Measurements from ENCODE around the gene DOP1B.

Gene DOP1B

GRCh38 chr21:36148886-36149285 lies 7.7 kb upstream of the DOP1B start:
- no peak for TF ChIP-seq CTCF (IDR thresholded peaks at IDR 0.05; ENCODE audit: extremely low read depth, insufficient read depth, missing control alignments)
- in situ Hi-C loops (cut with MboI; ENCODE audit: low pct_unique_long_range_greater_than_20kb, low sequenced_read_pairs, unreplicated experiment) = loop anchor here (25.0 kb wide), 1 partner anchor 538 kb away; the partner anchor contains the start of gene SIM2
- DNase-seq (ENCODE audit: low spot score) = no peak

GRCh38 chr21:36149788-36150711 lies 6.6 kb upstream of the DOP1B start:
- in situ Hi-C loops (cut with MboI; ENCODE audit: low pct_unique_long_range_greater_than_20kb, low sequenced_read_pairs, unreplicated experiment) = loop anchor here (5.0 to 25.0 kb wide), 2 partner anchors 187 to 537 kb away; partner anchors contain the start of gene SIM2
- DNase-seq (ENCODE audit: low spot score) = no peak
- no peak for TF ChIP-seq CTCF (IDR thresholded peaks at IDR 0.05; ENCODE audit: extremely low read depth, insufficient read depth, missing control alignments)

GRCh38 chr21:36155603-36156338 lies 853 bp upstream of the DOP1B start:
- DNase-seq (ENCODE audit: low spot score) = no peak
- in situ Hi-C loops (cut with MboI; ENCODE audit: low pct_unique_long_range_greater_than_20kb, low sequenced_read_pairs, unreplicated experiment) = no loop called here
- TF ChIP-seq CTCF (IDR thresholded peaks at IDR 0.05; ENCODE audit: extremely low read depth, insufficient read depth, missing control alignments) = no peak

GRCh38 chr21:36156339-36156814 lies 247 bp upstream of the DOP1B start:
- in situ Hi-C loops (cut with MboI; ENCODE audit: low pct_unique_long_range_greater_than_20kb, low sequenced_read_pairs, unreplicated experiment) = no loop called here
- peak; percentile 99 for DNase-seq (ENCODE audit: low spot score)
- no peak for TF ChIP-seq CTCF (IDR thresholded peaks at IDR 0.05; ENCODE audit: extremely low read depth, insufficient read depth, missing control alignments)

GRCh38 chr21:36159356-36159921 lies 2.8 kb downstream of the DOP1B start:
- in situ Hi-C loops (cut with MboI; ENCODE audit: low pct_unique_long_range_greater_than_20kb, low sequenced_read_pairs, unreplicated experiment) = no loop called here
- no peak for TF ChIP-seq CTCF (IDR thresholded peaks at IDR 0.05; ENCODE audit: extremely low read depth, insufficient read depth, missing control alignments)
- no peak for DNase-seq (ENCODE audit: low spot score)

GRCh38 chr21:36160850-36161178 lies 4.2 kb downstream of the DOP1B start:
- TF ChIP-seq CTCF (IDR thresholded peaks at IDR 0.05; ENCODE audit: extremely low read depth, insufficient read depth, missing control alignments) = no peak
- DNase-seq (ENCODE audit: low spot score) = no peak
- in situ Hi-C loops (cut with MboI; ENCODE audit: low pct_unique_long_range_greater_than_20kb, low sequenced_read_pairs, unreplicated experiment) = no loop called here
